ENCODE data around the gene SOX9.

GRCh38 chr17:72151565-72152386 is 31.0 kb downstream of the SOX9 start:
- no peak for TF ChIP-seq CTCF (IDR thresholded peaks at IDR 0.05)
- TF ChIP-seq POLR2A (IDR thresholded peaks at IDR 0.05) = no peak

All from testis (tissue), 2 donors.